ENCODE data around the gene GRIA4.
"Not testable (repeated sequence)": the region's sequence is repeated elsewhere in the genome, so short reads cannot be mapped to it uniquely, and the experiment has no call there.

The GRIA4 gene

DNA sequence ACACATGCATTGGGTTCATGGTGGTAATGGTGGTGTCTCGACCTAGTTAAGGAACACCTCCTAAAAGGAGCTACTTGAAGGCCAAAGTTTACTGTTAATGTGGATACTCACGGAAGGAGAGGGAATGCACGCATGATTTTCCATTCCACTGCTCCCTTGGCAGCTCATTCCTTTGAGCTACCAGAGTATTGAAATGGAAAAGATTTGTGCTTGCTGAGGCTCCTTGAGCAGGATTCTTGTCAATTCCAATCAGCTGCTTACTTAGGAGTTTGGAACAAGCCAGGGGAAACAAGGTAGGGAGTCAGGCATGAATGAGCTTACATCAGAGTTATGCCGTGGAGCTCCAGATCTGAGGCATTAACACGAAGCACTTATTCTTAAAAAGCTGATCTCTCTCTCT, 108.8 kb downstream of the GRIA4 start:
- DNase-seq (ENCODE audit: low read depth in 2 of 3, low spot score in 1 of 3): no peak

GRCh38 chr11:105719073-105719822, 109.4 kb downstream of the GRIA4 start:
- no peak for DNase-seq (ENCODE audit: low read depth in 2 of 3, low spot score in 1 of 3)

- DNase-seq (ENCODE audit: low read depth in 2 of 3, low spot score in 1 of 3): no peak
Measured at GRCh38 chr11:105720096-105720495, 110.2 kb downstream of the GRIA4 start.

DNA sequence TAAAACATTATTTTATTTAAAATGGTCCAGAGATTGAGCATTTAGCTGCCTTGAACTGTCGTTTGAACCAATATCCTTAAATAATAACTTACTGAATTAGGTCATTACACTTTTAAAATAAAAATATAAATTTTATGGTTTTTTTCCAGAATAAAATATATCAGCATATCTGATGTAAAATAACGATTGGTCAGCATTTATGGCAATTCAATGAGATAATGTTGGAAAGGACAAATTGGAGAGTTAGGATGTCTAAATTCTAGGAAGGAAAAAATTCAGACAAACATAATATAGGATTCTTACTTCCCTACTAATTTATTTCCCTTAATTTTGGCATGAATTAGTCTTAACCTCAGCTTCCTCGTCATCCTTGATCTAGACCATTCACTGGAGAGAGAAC, 113.4 kb downstream of the GRIA4 start:
- DNase-seq (ENCODE audit: low read depth in 2 of 3, low spot score in 1 of 3): no peak

DNA sequence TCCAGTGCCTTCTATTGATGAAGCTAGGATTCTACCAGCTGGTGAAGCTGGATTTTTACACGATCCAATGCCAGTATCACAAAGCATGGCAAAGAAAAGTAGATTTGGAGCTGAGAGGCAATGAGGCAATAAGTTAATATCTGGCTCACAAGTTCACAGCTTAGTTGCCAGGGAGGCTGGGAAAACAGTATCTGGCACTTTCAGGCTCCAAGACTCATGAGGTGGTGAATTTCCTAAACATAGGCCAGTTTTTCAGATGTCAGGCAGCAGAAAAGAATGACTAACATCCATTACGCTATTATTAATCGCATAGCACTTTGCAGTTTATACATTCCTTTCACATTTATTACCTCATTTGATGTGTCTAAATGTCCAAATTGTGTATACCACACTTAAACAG, 122.7 kb downstream of the GRIA4 start:
- DNase-seq (ENCODE audit: low read depth in 2 of 3, low spot score in 1 of 3): no peak

GRCh38 chr11:105734426-105734825, 124.6 kb downstream of the GRIA4 start:
- no peak for DNase-seq (ENCODE audit: low read depth in 2 of 3, low spot score in 1 of 3)

GRCh38 chr11:105738251-105738650, 128.4 kb downstream of the GRIA4 start:
- no peak for DNase-seq (ENCODE audit: low read depth in 2 of 3, low spot score in 1 of 3)

DNA sequence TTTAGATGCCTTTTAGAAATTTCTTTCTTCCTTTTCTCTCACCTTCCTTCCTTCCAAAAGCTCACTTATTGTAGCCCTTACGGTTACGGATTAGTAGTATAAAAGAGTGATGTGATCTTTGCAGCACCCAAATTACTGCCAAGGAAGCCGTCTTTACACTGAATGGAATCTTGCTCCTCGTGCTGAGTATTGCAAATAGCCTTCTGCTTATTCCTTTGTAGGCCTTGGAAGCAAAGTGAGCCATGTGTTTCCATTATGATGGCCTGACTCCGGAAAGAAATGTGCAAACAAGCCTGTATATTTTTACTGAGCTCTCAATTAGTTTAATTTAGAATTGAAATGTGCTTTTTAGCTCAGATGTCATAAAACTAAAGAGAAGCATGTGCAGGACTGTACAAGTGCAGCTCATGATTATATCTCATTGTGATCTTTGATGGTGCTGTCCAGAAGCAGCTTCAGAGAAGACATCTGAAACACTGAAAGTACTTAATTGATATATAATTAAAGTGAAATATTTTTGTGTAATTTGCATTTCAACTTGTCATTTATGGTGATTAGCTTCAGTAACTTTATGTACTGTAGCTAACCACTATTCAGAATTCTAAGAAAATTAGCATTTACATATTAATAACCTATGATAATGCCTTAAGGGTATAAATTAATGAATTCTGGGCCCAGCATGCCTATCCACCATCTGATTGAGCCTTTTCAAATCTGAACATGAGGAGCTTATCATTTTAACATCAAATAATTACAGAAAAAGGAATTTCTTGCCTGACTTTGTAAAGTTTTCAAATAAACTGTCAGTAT, 129.3 kb downstream of the GRIA4 start:
- no peak for DNase-seq (ENCODE audit: low read depth in 2 of 3, low spot score in 1 of 3)

DNA sequence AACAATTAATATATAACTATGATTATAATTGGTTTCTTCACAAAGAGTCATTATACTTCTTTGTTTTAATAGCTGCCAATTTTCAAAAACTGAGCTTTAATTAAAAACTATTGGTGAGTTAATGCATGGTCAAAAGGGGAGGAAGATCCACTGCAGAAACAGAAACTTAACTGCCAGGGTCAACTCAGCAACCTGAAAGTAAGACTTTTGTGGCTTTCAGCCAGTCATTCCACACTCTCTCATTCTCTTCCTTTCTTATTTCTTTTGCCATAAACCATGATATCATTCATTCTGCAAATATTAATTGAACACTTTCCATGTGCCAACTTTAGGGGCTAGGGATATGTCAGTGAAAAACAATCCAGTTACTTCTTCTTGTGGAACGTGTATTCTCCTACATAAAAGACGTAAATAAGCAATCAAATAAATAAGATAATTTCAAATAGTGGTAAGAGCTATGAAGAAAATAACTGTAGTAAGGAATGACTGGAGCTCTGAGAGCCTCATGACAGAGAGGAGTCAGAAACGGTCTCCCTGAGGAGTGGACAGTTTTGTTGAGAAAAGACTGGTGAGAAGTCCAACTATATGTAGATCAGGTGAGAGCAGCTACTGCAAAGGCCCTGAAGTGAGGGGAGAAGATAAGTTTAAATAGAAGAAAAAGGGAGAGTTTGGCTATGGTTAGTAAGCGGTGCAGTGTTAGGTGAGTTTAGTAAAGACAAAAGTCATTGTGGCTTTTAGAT, 130.5 kb downstream of the GRIA4 start:
- no peak for DNase-seq (ENCODE audit: low read depth in 2 of 3, low spot score in 1 of 3)

GRCh38 chr11:105741488-105742020, 131.7 kb downstream of the GRIA4 start:
- DNase-seq (ENCODE audit: low read depth in 2 of 3, low spot score in 1 of 3): no peak

DNA sequence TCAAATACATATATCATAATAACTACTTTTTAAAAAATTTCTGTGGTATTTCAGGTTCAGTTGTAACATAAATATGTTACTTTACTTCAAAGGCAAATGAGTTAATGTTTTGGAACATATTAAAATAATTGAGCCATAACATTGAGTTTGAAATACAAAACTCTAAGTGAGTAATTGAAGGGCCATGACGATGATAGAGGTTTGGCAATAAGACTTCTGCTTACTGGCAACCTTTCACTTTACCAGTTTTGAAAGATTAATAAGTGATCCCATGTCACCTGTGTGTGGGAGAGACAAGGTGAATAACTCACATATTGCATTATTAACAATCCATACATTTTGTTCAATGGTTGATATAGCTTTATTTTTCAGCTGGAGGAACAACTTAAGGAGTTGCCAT, 144.4 kb downstream of the GRIA4 start:
- no peak for DNase-seq (ENCODE audit: low read depth in 2 of 3, low spot score in 1 of 3)

DNA sequence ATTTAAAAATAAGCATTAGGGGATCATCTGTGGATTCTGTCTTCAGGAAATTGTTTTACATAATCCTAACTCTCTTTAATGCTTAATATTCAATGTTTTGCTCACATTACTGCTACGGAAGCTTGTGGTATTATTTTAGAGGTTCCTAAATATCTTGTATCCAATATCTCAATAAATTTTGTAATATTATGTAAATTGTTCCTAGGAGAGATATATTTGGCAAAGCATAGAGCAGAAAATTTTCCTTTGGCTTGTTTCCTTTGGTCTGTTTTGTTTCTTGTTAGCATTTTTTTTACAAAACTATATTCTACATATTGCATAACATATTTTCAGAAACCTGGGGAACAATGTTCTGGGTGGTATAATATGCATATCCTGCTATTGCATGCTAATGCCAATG, 144.8 kb downstream of the GRIA4 start:
- no peak for DNase-seq (ENCODE audit: low read depth in 2 of 3, low spot score in 1 of 3)

DNA sequence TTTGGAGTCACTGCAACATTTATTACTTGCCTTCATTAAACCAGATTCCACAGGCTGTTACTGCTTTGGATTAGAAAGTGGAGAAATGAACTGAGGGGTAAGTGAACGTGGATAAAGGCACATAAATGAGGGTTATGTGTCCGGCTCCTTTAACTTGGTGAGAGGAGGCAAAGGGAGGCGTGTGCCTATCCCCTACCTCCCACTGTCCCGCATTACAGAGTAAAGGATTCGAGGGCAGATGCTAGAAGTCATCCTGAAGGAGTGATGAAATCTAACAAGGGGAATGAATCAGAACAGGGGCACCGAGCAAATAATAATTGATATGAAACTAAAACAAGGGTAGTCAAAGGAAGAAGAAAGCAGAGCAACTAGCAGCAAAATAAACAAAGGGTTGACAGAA, 147.2 kb downstream of the GRIA4 start:
- no peak for DNase-seq (ENCODE audit: low read depth in 2 of 3, low spot score in 1 of 3)

DNA sequence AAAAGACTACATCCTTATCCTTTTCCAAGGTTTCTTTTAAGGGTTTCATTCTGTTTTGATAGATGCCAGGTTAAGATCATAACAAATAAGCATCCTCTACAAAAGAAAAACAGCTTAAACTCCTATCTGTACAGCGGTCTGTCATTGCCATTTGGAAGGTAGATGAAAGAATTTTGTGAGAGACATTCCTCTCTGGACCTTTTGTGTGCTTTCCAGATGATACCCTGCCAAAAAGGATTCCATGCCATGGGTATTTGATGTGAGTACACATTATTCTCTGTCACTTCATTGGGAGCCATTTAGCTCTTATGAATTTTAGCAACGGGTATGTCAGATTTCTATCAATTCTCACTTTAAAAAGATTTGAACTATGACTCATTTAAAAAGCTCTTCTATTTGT, 153.7 kb downstream of the GRIA4 start:
- DNase-seq (ENCODE audit: low read depth in 2 of 3, low spot score in 1 of 3): no peak

- no peak for DNase-seq (ENCODE audit: low read depth in 2 of 3, low spot score in 1 of 3)
Measured at GRCh38 chr11:105767931-105768330, 158.1 kb downstream of the GRIA4 start.

DNA sequence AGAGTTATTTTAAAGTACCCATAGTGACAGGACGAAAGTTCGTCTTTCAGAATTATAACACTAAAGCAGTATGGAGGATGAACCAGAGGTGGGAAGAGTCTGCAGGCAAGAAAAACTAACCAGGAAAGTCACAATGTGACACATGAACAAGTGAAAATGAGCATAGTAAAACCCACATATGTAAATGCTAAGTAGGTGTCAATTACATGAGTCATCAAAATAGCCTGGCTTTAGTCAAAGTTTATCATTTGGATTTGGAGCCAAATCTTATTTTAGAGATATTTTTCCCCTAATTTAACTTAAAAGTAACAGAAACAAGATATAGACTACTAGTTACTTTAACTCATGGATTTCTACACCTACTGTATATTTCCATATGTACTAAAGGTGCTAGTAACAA, 159.8 kb downstream of the GRIA4 start:
- no peak for DNase-seq (ENCODE audit: low read depth in 2 of 3, low spot score in 1 of 3)

- DNase-seq (ENCODE audit: low read depth in 2 of 3, low spot score in 1 of 3): not testable (repeated sequence)
Measured at GRCh38 chr11:105773452-105773851, 163.6 kb downstream of the GRIA4 start.

- no peak for DNase-seq (ENCODE audit: low read depth in 2 of 3, low spot score in 1 of 3)
Measured at GRCh38 chr11:105774899-105775298, 165.0 kb downstream of the GRIA4 start.

GRCh38 chr11:105780781-105781525, 171.1 kb downstream of the GRIA4 start:
- no peak for DNase-seq (ENCODE audit: low read depth in 2 of 3, low spot score in 1 of 3)

DNA sequence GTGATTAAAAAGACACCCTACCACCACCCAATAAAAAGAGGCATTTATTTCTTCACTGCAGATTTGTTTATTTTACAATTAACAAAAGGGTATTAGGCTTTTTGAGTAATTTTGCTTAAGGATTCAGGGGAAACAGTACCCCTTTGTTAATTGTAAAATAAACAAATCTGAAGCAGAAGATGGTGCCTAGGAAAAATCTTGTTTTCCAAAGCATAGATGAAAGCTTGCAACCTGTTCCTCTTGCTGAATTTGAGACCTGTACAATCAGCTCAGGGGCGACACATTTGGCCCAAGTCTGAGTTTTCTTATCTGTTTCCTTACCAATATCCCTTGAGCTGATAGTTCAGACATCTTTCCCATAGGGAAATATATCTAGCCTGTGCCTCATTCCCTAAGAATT, 171.9 kb downstream of the GRIA4 start:
- no peak for DNase-seq (ENCODE audit: low read depth in 2 of 3, low spot score in 1 of 3)

DNA sequence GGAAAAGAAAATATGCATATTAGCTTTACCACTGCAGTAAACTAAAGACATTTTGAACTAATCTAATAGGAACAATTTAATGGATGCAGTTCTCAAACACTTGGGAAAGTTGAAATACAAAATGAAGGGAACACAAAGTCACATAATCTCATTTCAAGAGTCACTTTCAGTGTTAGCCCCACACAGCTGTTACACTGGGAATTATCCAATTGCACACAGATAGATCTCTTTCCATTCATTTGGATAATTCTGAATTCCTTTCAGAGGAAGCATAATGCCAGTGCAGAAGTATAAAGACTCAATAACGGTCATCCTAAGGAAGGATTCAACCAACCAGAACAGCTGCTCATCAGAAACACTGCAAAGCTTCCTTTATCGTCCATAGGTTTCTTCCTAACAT, 173.3 kb downstream of the GRIA4 start:
- no peak for DNase-seq (ENCODE audit: low read depth in 2 of 3, low spot score in 1 of 3)
